ENCODE data around the gene LDHD. TPM values are rescaled to one million over a fixed set of nuclear protein-coding genes. Genes with fewer than 3 reads are reported as not detected.

The LDHD gene
- polyA plus RNA-seq, 2 of the 4 experiments (the other 2 are of a cell fraction) = 0.79 to 1.1 TPM

GRCh38 chr16:75109732-75110243, 6.8 kb downstream of the LDHD start:
- TF ChIP-seq FOSL2 (IDR thresholded peaks at IDR 0.05) = no peak
- TF ChIP-seq FOSL2 (CRISPR knock-in tag; IDR thresholded peaks at IDR 0.05) = no peak
- no peak for TF ChIP-seq USF2 (IDR thresholded peaks at IDR 0.05)
- no peak for TF ChIP-seq HMGXB4 (CRISPR knock-in tag; IDR thresholded peaks at IDR 0.05; ENCODE audit: borderline replicate concordance)
- TF ChIP-seq, protein P1, sequence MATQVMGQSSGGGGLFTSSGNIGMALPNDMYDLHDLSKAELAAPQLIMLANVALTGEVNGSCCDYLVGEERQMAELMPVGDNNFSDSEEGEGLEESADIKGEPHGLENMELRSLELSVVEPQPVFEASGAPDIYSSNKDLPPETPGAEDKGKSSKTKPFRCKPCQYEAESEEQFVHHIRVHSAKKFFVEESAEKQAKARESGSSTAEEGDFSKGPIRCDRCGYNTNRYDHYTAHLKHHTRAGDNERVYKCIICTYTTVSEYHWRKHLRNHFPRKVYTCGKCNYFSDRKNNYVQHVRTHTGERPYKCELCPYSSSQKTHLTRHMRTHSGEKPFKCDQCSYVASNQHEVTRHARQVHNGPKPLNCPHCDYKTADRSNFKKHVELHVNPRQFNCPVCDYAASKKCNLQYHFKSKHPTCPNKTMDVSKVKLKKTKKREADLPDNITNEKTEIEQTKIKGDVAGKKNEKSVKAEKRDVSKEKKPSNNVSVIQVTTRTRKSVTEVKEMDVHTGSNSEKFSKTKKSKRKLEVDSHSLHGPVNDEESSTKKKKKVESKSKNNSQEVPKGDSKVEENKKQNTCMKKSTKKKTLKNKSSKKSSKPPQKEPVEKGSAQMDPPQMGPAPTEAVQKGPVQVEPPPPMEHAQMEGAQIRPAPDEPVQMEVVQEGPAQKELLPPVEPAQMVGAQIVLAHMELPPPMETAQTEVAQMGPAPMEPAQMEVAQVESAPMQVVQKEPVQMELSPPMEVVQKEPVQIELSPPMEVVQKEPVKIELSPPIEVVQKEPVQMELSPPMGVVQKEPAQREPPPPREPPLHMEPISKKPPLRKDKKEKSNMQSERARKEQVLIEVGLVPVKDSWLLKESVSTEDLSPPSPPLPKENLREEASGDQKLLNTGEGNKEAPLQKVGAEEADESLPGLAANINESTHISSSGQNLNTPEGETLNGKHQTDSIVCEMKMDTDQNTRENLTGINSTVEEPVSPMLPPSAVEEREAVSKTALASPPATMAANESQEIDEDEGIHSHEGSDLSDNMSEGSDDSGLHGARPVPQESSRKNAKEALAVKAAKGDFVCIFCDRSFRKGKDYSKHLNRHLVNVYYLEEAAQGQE (IDR thresholded peaks at IDR 0.05) = no peak
- no peak for TF ChIP-seq NR3C1 (IDR thresholded peaks at IDR 0.05)
- 92% methylated on average over 10 of the region's 10 CpGs for WGBS (ENCODE audit: missing lambda C conversion rate)
- H3K4me2 ChIP-seq = peak overlapping the region; percentile 77
- no peak for FAIRE-seq
- ChIA-PET POLR2A (interaction anchor here (1.6 kb wide), 1 partner anchor 111 kb away, joined by 6 read pairs; the partner anchor contains the start of gene ZNRF1), CTCF (interaction anchor here (0.8 to 13.4 kb wide), 12 partner anchors 11 to 248 kb away, joined by 3 to 252 read pairs (median 6); partner anchors contain the start of gene ZNRF1)
- no peak for DNase-seq (ENCODE audit: low read depth in 1 of 2, low spot score in 1 of 2)
- no peaks in the 10 kb centered on the region for H3K9me3 ChIP-seq
- peaks cover 39% of the 10 kb centered on the region for H3K4me1 ChIP-seq
- ATAC-seq = no peak
- no peak overlapping the region for H3K4me3 ChIP-seq
- peak overlapping the region; percentile 71 to 90 for H3K27ac ChIP-seq

GRCh38 chr16:75108792-75109731, 7.5 kb downstream of the LDHD start:
- ChIA-PET CTCF (interaction anchor here (0.8 to 13.4 kb wide), 10 partner anchors 10 to 113 kb away, joined by 3 to 252 read pairs (median 11); partner anchors contain the start of gene ZNRF1), POLR2A (interaction anchor here (1.2 to 1.6 kb wide), 2 partner anchors 110 to 124 kb away, joined by 6 to 7 read pairs; partner anchors contain the start of genes WDR59 and ZNRF1)
- TF ChIP-seq TFCP2L1 (CRISPR knock-in tag; IDR thresholded peaks at IDR 0.05) = no peak
- TF ChIP-seq HEYL (CRISPR knock-in tag; IDR thresholded peaks at IDR 0.05) = no peak
- TF ChIP-seq, protein P2, sequence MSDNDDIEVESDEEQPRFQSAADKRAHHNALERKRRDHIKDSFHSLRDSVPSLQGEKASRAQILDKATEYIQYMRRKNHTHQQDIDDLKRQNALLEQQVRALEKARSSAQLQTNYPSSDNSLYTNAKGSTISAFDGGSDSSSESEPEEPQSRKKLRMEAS (IDR thresholded peaks at IDR 0.05) = peak; percentile 87
- no peak for TF ChIP-seq GATA3 (IDR thresholded peaks at IDR 0.05; ENCODE audit: borderline replicate concordance)
- no peak for TF ChIP-seq BHLHE40 (IDR thresholded peaks at IDR 0.05; ENCODE audit: low read depth, low read length)
- TF ChIP-seq USF2 (IDR thresholded peaks at IDR 0.05) = no peak
- TF ChIP-seq, protein P3, sequence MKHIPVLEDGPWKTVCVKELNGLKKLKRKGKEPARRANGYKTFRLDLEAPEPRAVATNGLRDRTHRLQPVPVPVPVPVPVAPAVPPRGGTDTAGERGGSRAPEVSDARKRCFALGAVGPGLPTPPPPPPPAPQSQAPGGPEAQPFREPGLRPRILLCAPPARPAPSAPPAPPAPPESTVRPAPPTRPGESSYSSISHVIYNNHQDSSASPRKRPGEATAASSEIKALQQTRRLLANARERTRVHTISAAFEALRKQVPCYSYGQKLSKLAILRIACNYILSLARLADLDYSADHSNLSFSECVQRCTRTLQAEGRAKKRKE (CRISPR knock-in tag; IDR thresholded peaks at IDR 0.05; ENCODE audit: low read depth) = peak; percentile 43; the same call in 1 of the 2 replicates
- no peak for TF ChIP-seq ELK1 (IDR thresholded peaks at IDR 0.05; ENCODE audit: low read depth, low read length)
- TF ChIP-seq MAFK (IDR thresholded peaks at IDR 0.05; ENCODE audit: partially characterized antibody) = peak; percentile 56
- no peak for TF ChIP-seq HOXB5 (CRISPR knock-in tag; IDR thresholded peaks at IDR 0.05)
- no peak for TF ChIP-seq ZSCAN20 (CRISPR knock-in tag; IDR thresholded peaks at IDR 0.05)
- no peak for TF ChIP-seq TP53 (CRISPR knock-in tag; IDR thresholded peaks at IDR 0.05)
- no peak for TF ChIP-seq FOXS1 (CRISPR knock-in tag; IDR thresholded peaks at IDR 0.05)
- TF ChIP-seq FOSL2 (IDR thresholded peaks at IDR 0.05) = no peak; the same call in 1 of the 2 replicates
- peak; percentile 62 for TF ChIP-seq FOSL2 (CRISPR knock-in tag; IDR thresholded peaks at IDR 0.05)
- peak; percentile 51; the same call in 1 of the 2 replicates for TF ChIP-seq MYC (IDR thresholded peaks at IDR 0.05; ENCODE audit: borderline replicate concordance, low read length)
- peak; percentile 54; the same call in 1 of the 2 replicates for TF ChIP-seq HOXB13 (CRISPR knock-in tag; IDR thresholded peaks at IDR 0.05; ENCODE audit: low read depth)
- TF ChIP-seq RFX5 (IDR thresholded peaks at IDR 0.05) = no peak
- 0 out of 5 replicates have a peak, but pooled peaks of 1 of the 2 experiments have one; percentile 20 for TF ChIP-seq RAD21 (conservative IDR thresholded peaks at IDR 0.05 in 1 of 2, IDR thresholded peaks at IDR 0.05 in 1 of 2)
- peak; percentile 29 to 32; a peak in 3 of 6 replicates for ATAC-seq
- no peak for FAIRE-seq
- H3K4me2 ChIP-seq = peak overlapping the region; percentile 77
- DNase-seq (ENCODE audit: low read depth in 1 of 2, low spot score in 1 of 2) = peak; percentile 46 to 69
- H3K4me3 ChIP-seq = no peak overlapping the region
- H3K27ac ChIP-seq = peak overlapping the region; percentile 71 to 90
- H3K4me1 ChIP-seq = peaks cover 39% of the 10 kb centered on the region
- WGBS (ENCODE audit: missing lambda C conversion rate) = 60% methylated on average over 27 of the region's 27 CpGs
- H3K9me3 ChIP-seq = no peaks in the 10 kb centered on the region
